ENCODE measurements around the gene NBEAL1. TPM values are rescaled to one million over a fixed set of nuclear protein-coding genes. Genes with fewer than 3 reads are reported as not detected.

Gene NBEAL1
- total and polyA plus RNA-seq, 2 of the 8 experiments (the other 6 are each of a cell fraction or from before 2014, with no cell fraction given): 2.3 to 10.7 TPM

DNA sequence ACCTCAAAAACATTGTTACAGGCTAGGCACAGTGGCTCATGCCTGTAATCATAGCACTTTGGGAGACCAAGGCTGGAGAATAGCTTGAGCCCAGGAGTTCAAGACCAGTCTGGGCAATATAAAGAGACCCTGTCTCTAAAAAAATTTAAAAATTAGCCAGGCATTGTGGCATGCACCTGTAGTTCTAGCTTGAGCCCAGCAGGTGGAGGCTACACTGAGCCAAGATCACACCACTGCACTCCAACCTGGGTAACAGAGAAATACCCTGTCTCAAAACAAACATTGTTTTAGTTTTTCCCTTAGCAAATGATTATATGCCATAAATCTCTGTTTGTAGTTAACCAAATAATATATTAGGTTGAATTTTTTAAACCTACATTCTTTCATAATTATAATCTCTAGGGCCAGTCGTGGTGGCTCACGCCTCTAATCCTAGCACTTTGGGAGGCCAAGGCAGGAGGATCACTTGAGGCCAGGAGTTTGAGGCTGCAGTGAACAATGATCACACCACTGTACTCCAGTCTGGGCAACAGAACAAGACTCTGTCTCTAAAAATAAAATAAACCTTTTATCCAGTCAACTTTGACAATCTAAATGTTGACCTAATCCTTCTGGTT is 210.9 kb downstream of the NBEAL1 start:
- Histone ChIP-seq H2BK120ac (replicated peaks; ENCODE audit: low read depth, low read length) (no peak overlapping the region), H3K9ac (replicated peaks in 1 of 4; ENCODE audit: extremely low read depth in 1 of 4, low read depth in 3 of 4, low read length in 3 of 4) (no peak overlapping the region), H3K56ac (replicated peaks; ENCODE audit: insufficient read length, low read depth, low read length) (no peak overlapping the region), H3K4me1 (replicated peaks in 1 of 4; ENCODE audit: control insufficient read depth in 3 of 4, insufficient read depth in 4 of 4, low read length in 3 of 4) (no peaks in the 10 kb centered on the region), H3K27ac (ENCODE audit: low read depth, low read length) (no peak overlapping the region), H3K79me2 (ENCODE audit: control insufficient read depth in 1 of 2, insufficient read depth in 2 of 2, low read length in 2 of 2) (no peaks in the 10 kb centered on the region), H4K91ac (replicated peaks; ENCODE audit: insufficient read length, low read length) (no peak overlapping the region), H4K20me1 (replicated peaks in 1 of 2; ENCODE audit: control insufficient read depth in 1 of 2, insufficient read depth in 2 of 2, low read length in 2 of 2) (no peaks in the 10 kb centered on the region), H2AFZ (ENCODE audit: low read length) (no peak overlapping the region), H3K23me2 (ENCODE audit: low read depth, low read length) (no peaks in the 10 kb centered on the region), H2BK12ac (ENCODE audit: low read depth, low read length) (no peak overlapping the region), H3K23ac (ENCODE audit: insufficient read length) (no peak overlapping the region), H3K14ac (ENCODE audit: insufficient read length) (no peak overlapping the region), H2BK5ac (ENCODE audit: low read depth, low read length) (no peak overlapping the region), H2BK15ac (ENCODE audit: low read length) (no peak overlapping the region), H3K4me3 (ENCODE audit: extremely low read depth in 1 of 4, insufficient read depth in 2 of 4, low read depth in 3 of 4, low read length in 4 of 4) (no peak overlapping the region), H3K9me3 (ENCODE audit: insufficient read depth in 2 of 2, low read depth in 1 of 2, low read length in 1 of 2) (0 out of 4 replicates have a peak, but pooled peaks cover 0 to 2% of the 10 kb centered on the region in 2 experiments), H3K79me1 (ENCODE audit: low read depth, low read length) (no peaks in the 10 kb centered on the region), H3K36me3 (ENCODE audit: control insufficient read depth in 2 of 4, insufficient read depth in 4 of 4, low read length in 3 of 4) (no peaks in the 10 kb centered on the region), H3K4me2 (ENCODE audit: insufficient read depth in 1 of 2, low read depth in 2 of 2, low read length in 2 of 2) (no peak overlapping the region), H2BK20ac (ENCODE audit: low read length) (no peak overlapping the region), H3K27me3 (replicated peaks in 1 of 4; ENCODE audit: control insufficient read depth in 3 of 4, extremely low read depth in 1 of 4, insufficient read depth in 3 of 4, low read length in 3 of 4) (no peaks in the 10 kb centered on the region), H4K8ac (ENCODE audit: extremely low read depth, insufficient read depth, low read length) (no peak overlapping the region), H3K4ac (replicated peaks; ENCODE audit: insufficient read length, low read depth, low read length) (no peak overlapping the region), H2AK5ac (ENCODE audit: low read depth, low read length) (no peak overlapping the region), H3K18ac (ENCODE audit: extremely low read depth, low read length) (no peak overlapping the region), H4K5ac (ENCODE audit: insufficient read length, low read depth, low read length) (no peak overlapping the region)
- 92% methylated on average over 2 of the region's 2 CpGs; no CpG with 5 or more reads in 1 of the 2 experiments for WGBS, 2 experiments (ENCODE audit: extremely low coverage in 1 of 2, insufficient coverage in 1 of 2, insufficient read length in 1 of 2, insufficient replicate concordance in 2 of 2, low coverage in 1 of 2, low lambda C conversion rate in 2 of 2, missing lambda C conversion rate in 1 of 2)
- POLR2A ChIA-PET (ENCODE audit: partially characterized antibody): interaction anchor here (1.3 kb wide), 1 partner anchor 14 kb away, joined by 4 read pairs; the partner anchor contains the start of gene CYP20A1
- peak; percentile 78 for FAIRE-seq
- CTCF ChIA-PET (ENCODE audit: partially characterized antibody): interaction anchor here (0.5 to 2.5 kb wide), 25 partner anchors 9 to 746 kb away, joined by 3 to 18 read pairs (median 4); partner anchors contain the start of gene CYP20A1
- peak in 1 of 2 experiments; percentile 52 for DNase-seq (ENCODE audit: low read depth in 1 of 2, low spot score in 2 of 2)
- TF ChIP-seq ZNF274 (IDR thresholded peaks at IDR 0.05; ENCODE audit: borderline replicate concordance, extremely low read depth, low read length) (no peak), SIRT6 (IDR thresholded peaks at IDR 0.05; ENCODE audit: low read length) (no peak), TAF1 (IDR thresholded peaks at IDR 0.05; ENCODE audit: low read depth, low read length) (no peak), BACH1 (IDR thresholded peaks at IDR 0.05; ENCODE audit: low read length) (no peak), NANOG (IDR thresholded peaks at IDR 0.05; ENCODE audit: insufficient read depth, low read depth, low read length, poor library complexity, severe bottlenecking) (no peak), JUN (IDR thresholded peaks at IDR 0.05; ENCODE audit: low read depth, low read length) (no peak), RBBP5 (IDR thresholded peaks at IDR 0.05; ENCODE audit: borderline replicate concordance, low read depth, low read length) (no peak)
- TF ChIP-seq, protein P1, sequence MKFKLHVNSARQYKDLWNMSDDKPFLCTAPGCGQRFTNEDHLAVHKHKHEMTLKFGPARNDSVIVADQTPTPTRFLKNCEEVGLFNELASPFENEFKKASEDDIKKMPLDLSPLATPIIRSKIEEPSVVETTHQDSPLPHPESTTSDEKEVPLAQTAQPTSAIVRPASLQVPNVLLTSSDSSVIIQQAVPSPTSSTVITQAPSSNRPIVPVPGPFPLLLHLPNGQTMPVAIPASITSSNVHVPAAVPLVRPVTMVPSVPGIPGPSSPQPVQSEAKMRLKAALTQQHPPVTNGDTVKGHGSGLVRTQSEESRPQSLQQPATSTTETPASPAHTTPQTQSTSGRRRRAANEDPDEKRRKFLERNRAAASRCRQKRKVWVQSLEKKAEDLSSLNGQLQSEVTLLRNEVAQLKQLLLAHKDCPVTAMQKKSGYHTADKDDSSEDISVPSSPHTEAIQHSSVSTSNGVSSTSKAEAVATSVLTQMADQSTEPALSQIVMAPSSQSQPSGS (IDR thresholded peaks at IDR 0.05; ENCODE audit: low read length): no peak
- TF ChIP-seq, protein P2, sequence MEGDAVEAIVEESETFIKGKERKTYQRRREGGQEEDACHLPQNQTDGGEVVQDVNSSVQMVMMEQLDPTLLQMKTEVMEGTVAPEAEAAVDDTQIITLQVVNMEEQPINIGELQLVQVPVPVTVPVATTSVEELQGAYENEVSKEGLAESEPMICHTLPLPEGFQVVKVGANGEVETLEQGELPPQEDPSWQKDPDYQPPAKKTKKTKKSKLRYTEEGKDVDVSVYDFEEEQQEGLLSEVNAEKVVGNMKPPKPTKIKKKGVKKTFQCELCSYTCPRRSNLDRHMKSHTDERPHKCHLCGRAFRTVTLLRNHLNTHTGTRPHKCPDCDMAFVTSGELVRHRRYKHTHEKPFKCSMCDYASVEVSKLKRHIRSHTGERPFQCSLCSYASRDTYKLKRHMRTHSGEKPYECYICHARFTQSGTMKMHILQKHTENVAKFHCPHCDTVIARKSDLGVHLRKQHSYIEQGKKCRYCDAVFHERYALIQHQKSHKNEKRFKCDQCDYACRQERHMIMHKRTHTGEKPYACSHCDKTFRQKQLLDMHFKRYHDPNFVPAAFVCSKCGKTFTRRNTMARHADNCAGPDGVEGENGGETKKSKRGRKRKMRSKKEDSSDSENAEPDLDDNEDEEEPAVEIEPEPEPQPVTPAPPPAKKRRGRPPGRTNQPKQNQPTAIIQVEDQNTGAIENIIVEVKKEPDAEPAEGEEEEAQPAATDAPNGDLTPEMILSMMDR (IDR thresholded peaks at IDR 0.05; ENCODE audit: control extremely low read depth in 1 of 3, insufficient read depth in 1 of 3, low read depth in 1 of 3, low read length in 3 of 3): peak; percentile 60 to 71 (median 65); a peak in 3 of 4 replicates
